ENCODE results near the gene NAP1L5.

DNA sequence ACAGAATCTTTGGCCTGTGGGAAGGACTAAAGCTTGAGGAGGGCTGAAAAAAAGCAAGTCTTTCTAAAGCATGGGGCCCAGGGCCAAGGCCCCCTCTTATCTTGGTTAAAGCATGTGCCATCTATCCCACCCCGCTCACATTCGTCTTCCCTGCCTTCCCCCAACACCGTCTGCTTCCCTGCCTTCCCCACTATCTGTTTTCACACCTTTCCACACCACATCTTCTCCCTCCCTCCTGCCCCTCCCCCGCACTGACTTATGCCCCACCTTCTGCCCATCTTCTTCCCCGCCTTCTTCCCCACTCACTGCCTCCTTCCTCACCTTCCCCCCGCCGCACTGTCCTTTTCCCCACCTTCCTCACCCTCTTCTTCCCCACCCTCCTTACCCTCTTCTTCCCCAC is 890 bp upstream of the NAP1L5 start:
- TF ChIP-seq, protein P1, sequence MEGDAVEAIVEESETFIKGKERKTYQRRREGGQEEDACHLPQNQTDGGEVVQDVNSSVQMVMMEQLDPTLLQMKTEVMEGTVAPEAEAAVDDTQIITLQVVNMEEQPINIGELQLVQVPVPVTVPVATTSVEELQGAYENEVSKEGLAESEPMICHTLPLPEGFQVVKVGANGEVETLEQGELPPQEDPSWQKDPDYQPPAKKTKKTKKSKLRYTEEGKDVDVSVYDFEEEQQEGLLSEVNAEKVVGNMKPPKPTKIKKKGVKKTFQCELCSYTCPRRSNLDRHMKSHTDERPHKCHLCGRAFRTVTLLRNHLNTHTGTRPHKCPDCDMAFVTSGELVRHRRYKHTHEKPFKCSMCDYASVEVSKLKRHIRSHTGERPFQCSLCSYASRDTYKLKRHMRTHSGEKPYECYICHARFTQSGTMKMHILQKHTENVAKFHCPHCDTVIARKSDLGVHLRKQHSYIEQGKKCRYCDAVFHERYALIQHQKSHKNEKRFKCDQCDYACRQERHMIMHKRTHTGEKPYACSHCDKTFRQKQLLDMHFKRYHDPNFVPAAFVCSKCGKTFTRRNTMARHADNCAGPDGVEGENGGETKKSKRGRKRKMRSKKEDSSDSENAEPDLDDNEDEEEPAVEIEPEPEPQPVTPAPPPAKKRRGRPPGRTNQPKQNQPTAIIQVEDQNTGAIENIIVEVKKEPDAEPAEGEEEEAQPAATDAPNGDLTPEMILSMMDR (conservative IDR thresholded peaks at IDR 0.05; ENCODE audit: low read length) = no peak
- no peak for TF ChIP-seq EZH2phosphoT487 (IDR thresholded peaks at IDR 0.05; ENCODE audit: borderline replicate concordance, low read depth, low read length)
